Activated CD8-positive, alpha-beta memory T cell treated with anti-CD3 and anti-CD28 coated beads, Interleukin-2, amount 50 U/mL, for 1 hour (primary cell): ENCODE data around the gene MYL12B.
"Not testable (repeated sequence)": the region's sequence is repeated elsewhere in the genome, so short reads cannot be mapped to it uniquely, and the experiment has no call there.

Experiments used
- DNase-seq: peaks from one replicate; pipeline ENCODE4 v3.0.0-alpha.2; 2020; ENCODE audit errors: extremely low read depth

The MYL12B gene

GRCh38 chr18:3297025-3297984 is 35.4 kb downstream of the MYL12B start:
- DNase-seq = peak; percentile 86

DNA sequence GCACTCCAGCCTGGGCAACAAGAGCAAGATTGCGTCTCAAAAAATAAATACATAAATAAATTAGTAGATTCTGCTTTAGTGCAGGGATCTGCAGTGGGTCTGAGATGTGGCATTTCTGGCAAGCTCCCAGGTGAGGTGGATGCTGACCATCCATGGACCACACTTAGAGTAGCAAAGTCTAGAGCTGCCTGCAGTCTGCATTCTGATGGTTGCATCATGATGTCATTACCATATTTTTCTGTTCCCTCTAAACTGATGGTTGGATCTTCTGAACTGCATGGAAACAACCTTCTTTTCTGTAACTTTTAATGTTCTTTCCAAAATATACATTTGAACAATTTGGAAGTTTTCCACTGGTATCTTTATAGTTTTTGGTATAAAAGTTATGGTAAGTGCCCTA is 42.9 kb downstream of the MYL12B start:
- no peak for DNase-seq

DNA sequence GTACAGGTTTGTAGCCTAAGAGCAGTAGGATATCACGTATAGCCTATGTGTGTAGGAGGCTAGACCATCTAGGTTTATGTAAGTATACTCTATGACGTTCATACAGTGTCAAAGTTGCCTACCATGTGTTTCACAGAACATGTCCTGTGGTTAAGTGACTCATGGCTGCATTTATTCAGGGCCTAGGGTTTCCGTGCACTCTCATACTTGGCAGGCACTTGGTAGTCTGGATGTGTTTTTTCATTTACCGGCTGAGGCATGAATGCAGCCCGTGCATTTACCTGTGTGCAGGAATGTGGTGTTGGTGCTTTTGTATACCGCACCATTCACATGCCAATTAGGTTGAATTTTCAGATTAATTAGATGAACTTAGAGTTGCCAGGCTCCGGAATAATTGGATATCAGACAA is 43.4 kb downstream of the MYL12B start:
- no peak for DNase-seq

GRCh38 chr18:3305933-3306332 is 44.0 kb downstream of the MYL12B start:
- no peak for DNase-seq

GRCh38 chr18:3306391-3306790 is 44.5 kb downstream of the MYL12B start:
- DNase-seq = no peak

- no peak for DNase-seq
Observed at GRCh38 chr18:3313685-3314084, 51.8 kb downstream of the MYL12B start.

GRCh38 chr18:3315344-3315743 is 53.4 kb downstream of the MYL12B start:
- DNase-seq = not testable (repeated sequence)

GRCh38 chr18:3319399-3319798 is 57.5 kb downstream of the MYL12B start:
- DNase-seq = no peak

GRCh38 chr18:3319894-3320454 is 58.0 kb downstream of the MYL12B start:
- no peak for DNase-seq

GRCh38 chr18:3321133-3321812 is 59.3 kb downstream of the MYL12B start:
- DNase-seq = no peak

- no peak for DNase-seq
Observed at GRCh38 chr18:3323900-3324299, 62.0 kb downstream of the MYL12B start.
